Thyroid gland (tissue), 4 donors: ENCODE results near the gene GSN. TPM values are rescaled to one million over a fixed set of nuclear protein-coding genes. Genes with fewer than 3 reads are reported as not detected.

Experiments used
- DNase-seq, 2 donors: peaks; one replicate each; pipeline ENCODE4 v3.0.0-alpha.2; 2019
- H3K27ac ChIP-seq, 3 donors: fragments of 200-600 bp; sonication (generic); 1 replicate in 2 of 3; 2 replicates in 1 of 3; pipeline ENCODE4 v1.5.1; 2016 to 2019; ENCODE audit warnings: mild to moderate bottlenecking in 1 of 3, moderate library complexity in 1 of 3
- H3K27me3 ChIP-seq: fragments of 200-600 bp; sonication (generic); one replicate; pipeline ENCODE4 v1.5.1; 2019
- H3K36me3 ChIP-seq, 2 donors: fragments of 200-600 bp; sonication (generic); one replicate each; pipeline ENCODE4 v1.5.1; 2016 to 2019
- H3K4me1 ChIP-seq, 2 donors: fragments of 200-600 bp; sonication (generic); one replicate each; pipeline ENCODE4 v1.5.1; 2017 to 2019
- H3K4me3 ChIP-seq, 3 donors: fragments of 200-600 bp; sonication (generic); replicated peaks in 1 of 3; 1 replicate in 2 of 3; 2 replicates in 1 of 3; pipeline ENCODE4 v1.5.1; 2016; ENCODE audit warnings: mild to moderate bottlenecking in 1 of 3
- H3K9me3 ChIP-seq: fragments of 200-600 bp; sonication (generic); one replicate; pipeline ENCODE4 v1.5.1; 2017
- CTCF ChIP-seq, 6 experiments: fragments of 200-600 bp in 3 of 6; fragments of 450-650 bp in 3 of 6; sonication (generic) in 3 of 6; IDR thresholded peaks; one replicate each; pipeline ENCODE4 v1.5.1; 2016 to 2019; ENCODE audit warnings: antibody characterized with exemption in 6 of 6, mild to moderate bottlenecking in 2 of 6, inconsistent platforms in 1 of 6, moderate library complexity in 1 of 6
- POLR2A ChIP-seq, 2 donors: fragments of 450-650 bp; IDR thresholded peaks; one replicate each; pipeline ENCODE4 v1.6.1; 2017; ENCODE audit warnings: antibody characterized with exemption in 2 of 2, mild to moderate bottlenecking in 2 of 2, moderate library complexity in 1 of 2
- WGBS, 2 donors: methylation state at CpG; one replicate each; pipeline ENCODE4 v1.1.5; 2017; 5-methylcytosine and 5-hydroxymethylcytosine counted together
- intact Hi-C: fragments of 100-400 bp; cut with DNase I; formaldehyde crosslinking; loops from one replicate; pipeline ENCODE4 v1.15.1; 2023
- total RNA-seq, 4 donors: library from RNA; depleted of rRNA; stranded (reverse); fragments of >200 nt; gene quantifications; one replicate each; pipeline ENCODE4 v1.2.3, GENCODE V29; 2016

Gene GSN
- total RNA-seq, 4 donors from 2014 or later: 1,151 to 1,624 (median 1,443) TPM

GRCh38 chr9:121303456-121304451 lies 35.8 kb downstream of the GSN start:
- Histone ChIP-seq H3K27me3 (no peaks in the 10 kb centered on the region), H3K4me1 (peaks cover 0 to 35% of the 10 kb centered on the region in 2 donors), H3K4me3 (no peak overlapping the region), H3K36me3 (peaks cover 21 to 46% of the 10 kb centered on the region in 2 donors), H3K27ac (peak overlapping the region; percentile 61 to 98 (median 94)), H3K9me3 (no peaks in the 10 kb centered on the region)
- 82 to 88% methylated on average over 3 of the region's 3 CpGs for WGBS, 2 donors
- DNase-seq: peak in 1 of 2 donors; percentile 1
- intact Hi-C loops: no loop called here
- no peak for TF ChIP-seq CTCF (IDR thresholded peaks at IDR 0.05)
- no peak for TF ChIP-seq POLR2A (IDR thresholded peaks at IDR 0.05)

GRCh38 chr9:121304707-121305106 lies 36.7 kb downstream of the GSN start:
- no peak for TF ChIP-seq POLR2A (IDR thresholded peaks at IDR 0.05)
- TF ChIP-seq CTCF (IDR thresholded peaks at IDR 0.05): no peak
- Histone ChIP-seq H3K4me3 (no peak overlapping the region), H3K4me1 (peaks cover 0 to 28% of the 10 kb centered on the region in 2 donors), H3K27ac (peak overlapping the region; percentile 61 to 98 (median 94)), H3K27me3 (no peaks in the 10 kb centered on the region), H3K9me3 (no peaks in the 10 kb centered on the region), H3K36me3 (peaks cover 21 to 46% of the 10 kb centered on the region in 2 donors)
- WGBS, 2 donors: 82 to 100% methylated on average over 1 of the region's 1 CpG
- intact Hi-C loops: no loop called here
- DNase-seq: peak in 1 of 2 donors; percentile 0

- intact Hi-C loops: no loop called here
- H3K4me3 ChIP-seq: no peak overlapping the region
- 58 to 86% methylated on average over 13 of the region's 13 CpGs for WGBS, 2 donors
- peak; percentile 41 to 44 for DNase-seq
- TF ChIP-seq POLR2A (IDR thresholded peaks at IDR 0.05) (no peak), CTCF (IDR thresholded peaks at IDR 0.05) (no peak)
- H3K9me3 ChIP-seq: no peaks in the 10 kb centered on the region
- no peaks in the 10 kb centered on the region for H3K27me3 ChIP-seq
- peaks cover 21 to 46% of the 10 kb centered on the region in 2 donors for H3K36me3 ChIP-seq
- H3K4me1 ChIP-seq: peaks cover 0 to 27% of the 10 kb centered on the region in 2 donors
- peak overlapping the region; percentile 11 to 98 (median 94) for H3K27ac ChIP-seq
These were observed 37.5 kb downstream of the GSN start for GRCh38 chr9:121305269-121305994.

GRCh38 chr9:121307976-121308375 lies 40.0 kb downstream of the GSN start:
- TF ChIP-seq CTCF (IDR thresholded peaks at IDR 0.05) (no peak), POLR2A (IDR thresholded peaks at IDR 0.05) (no peak)
- Histone ChIP-seq H3K27me3 (no peaks in the 10 kb centered on the region), H3K4me3 (no peak overlapping the region), H3K4me1 (peaks cover 0 to 18% of the 10 kb centered on the region in 2 donors), H3K36me3 (peaks cover 43 to 59% of the 10 kb centered on the region in 2 donors), H3K9me3 (no peaks in the 10 kb centered on the region), H3K27ac (no peak overlapping the region)
- intact Hi-C loops: no loop called here
- 79 to 96% methylated on average over 2 of the region's 2 CpGs for WGBS, 2 donors
- DNase-seq: no peak
